DND-41 (cell line): Measurements from ENCODE around the gene PHYH.
"Not testable (repeated sequence)": the region's sequence is repeated elsewhere in the genome, so short reads cannot be mapped to it uniquely, and the experiment has no call there.

Source experiments
- ATAC-seq: fragments of 200-7000 bp; cut with Tn5 transposase; 3 replicates; pipeline ENCODE4 v1.9.1; 2021; ENCODE audit warnings: low read depth; ENCODE audit not compliant: insufficient read depth
- DNase-seq: peaks from one replicate; pipeline ENCODE4 v3.0.0-alpha.2; 2020
- H2AFZ ChIP-seq: 2 replicates; pipeline ENCODE4 v1.6.0; 2012; ENCODE audit warnings: low read depth, low read length
- H3K27ac ChIP-seq: 2 replicates; pipeline ENCODE4 v1.5.1; 2012; ENCODE audit warnings: low read length, inconsistent platforms
- H3K27me3 ChIP-seq: fragments of 200-600 bp; sonication (generic); 2 replicates; pipeline ENCODE4 v1.6.0; 2012; ENCODE audit warnings: low read length, mild to moderate bottlenecking, inconsistent platforms; ENCODE audit not compliant: insufficient read depth, poor library complexity
- H3K36me3 ChIP-seq: 2 replicates; pipeline ENCODE4 v1.5.1; 2012; ENCODE audit warnings: low read length, inconsistent platforms; ENCODE audit not compliant: insufficient read depth
- H3K4me1 ChIP-seq: 2 replicates; pipeline ENCODE4 v1.5.1; 2012; ENCODE audit warnings: mild to moderate bottlenecking, low read length; ENCODE audit not compliant: insufficient read depth
- H3K4me2 ChIP-seq: 2 replicates; pipeline ENCODE4 v1.6.0; 2012; ENCODE audit warnings: mild to moderate bottlenecking, moderate library complexity, low read length, inconsistent platforms; ENCODE audit not compliant: insufficient read depth
- H3K4me3 ChIP-seq, 2 experiments: fragments of 200-600 bp in 1 of 2; shearing (Covaris generic) in 1 of 2; 2 replicates each; pipeline ENCODE4 v1.5.1; 2012 to 2016; ENCODE audit warnings: inconsistent platforms in 2 of 2, low read length in 2 of 2, mild to moderate bottlenecking in 2 of 2, low read depth in 1 of 2, moderate library complexity in 1 of 2
- H3K79me2 ChIP-seq: 2 replicates; pipeline ENCODE4 v1.6.0; 2012; ENCODE audit warnings: low read length, inconsistent platforms; ENCODE audit not compliant: insufficient read depth
- H3K9ac ChIP-seq: 2 replicates; pipeline ENCODE4 v1.6.0; 2012; ENCODE audit warnings: low read depth, mild to moderate bottlenecking, inconsistent platforms, low read length, moderate library complexity
- H3K9me3 ChIP-seq: 2 replicates; pipeline ENCODE4 v1.5.1; 2012; ENCODE audit warnings: low read length, moderate library complexity, mild to moderate bottlenecking, inconsistent platforms; ENCODE audit not compliant: insufficient read depth, severe bottlenecking
- H4K20me1 ChIP-seq: 2 replicates; pipeline ENCODE4 v1.6.0; 2012; ENCODE audit warnings: low read length; ENCODE audit not compliant: insufficient read depth
- EZH2 ChIP-seq: IDR thresholded peaks from 3 replicates; pipeline ENCODE4 v1.6.1; 2012; ENCODE audit warnings: borderline replicate concordance, low read depth, mild to moderate bottlenecking, moderate library complexity, low read length, inconsistent platforms; ENCODE audit not compliant: severe bottlenecking
- TF ChIP-seq, protein P1 (sequence below): IDR thresholded peaks from 2 replicates; pipeline ENCODE4 v1.5.1; 2012; ENCODE audit warnings: borderline replicate concordance, low read length, moderate library complexity, mild to moderate bottlenecking; ENCODE audit not compliant: poor library complexity, severe bottlenecking; ENCODE audit errors: extremely low read depth

PHYH gene

GRCh38 chr10:13291821-13292773 is 7.8 kb downstream of the PHYH start:
- DNase-seq (no peak), ATAC-seq (no peak)
- no peaks in the 10 kb centered on the region for H3K4me1 ChIP-seq
- TF ChIP-seq EZH2: no peak
- TF ChIP-seq, protein P1, sequence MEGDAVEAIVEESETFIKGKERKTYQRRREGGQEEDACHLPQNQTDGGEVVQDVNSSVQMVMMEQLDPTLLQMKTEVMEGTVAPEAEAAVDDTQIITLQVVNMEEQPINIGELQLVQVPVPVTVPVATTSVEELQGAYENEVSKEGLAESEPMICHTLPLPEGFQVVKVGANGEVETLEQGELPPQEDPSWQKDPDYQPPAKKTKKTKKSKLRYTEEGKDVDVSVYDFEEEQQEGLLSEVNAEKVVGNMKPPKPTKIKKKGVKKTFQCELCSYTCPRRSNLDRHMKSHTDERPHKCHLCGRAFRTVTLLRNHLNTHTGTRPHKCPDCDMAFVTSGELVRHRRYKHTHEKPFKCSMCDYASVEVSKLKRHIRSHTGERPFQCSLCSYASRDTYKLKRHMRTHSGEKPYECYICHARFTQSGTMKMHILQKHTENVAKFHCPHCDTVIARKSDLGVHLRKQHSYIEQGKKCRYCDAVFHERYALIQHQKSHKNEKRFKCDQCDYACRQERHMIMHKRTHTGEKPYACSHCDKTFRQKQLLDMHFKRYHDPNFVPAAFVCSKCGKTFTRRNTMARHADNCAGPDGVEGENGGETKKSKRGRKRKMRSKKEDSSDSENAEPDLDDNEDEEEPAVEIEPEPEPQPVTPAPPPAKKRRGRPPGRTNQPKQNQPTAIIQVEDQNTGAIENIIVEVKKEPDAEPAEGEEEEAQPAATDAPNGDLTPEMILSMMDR: no peak
- no peak overlapping the region for H3K4me3 ChIP-seq
- H3K9ac ChIP-seq: no peak overlapping the region
- no peaks in the 10 kb centered on the region for H3K36me3 ChIP-seq
- H3K27ac ChIP-seq: no peak overlapping the region
- no peaks in the 10 kb centered on the region for H3K9me3 ChIP-seq
- no peaks in the 10 kb centered on the region for H3K79me2 ChIP-seq
- H4K20me1 ChIP-seq: no peaks in the 10 kb centered on the region
- H3K4me2 ChIP-seq: no peak overlapping the region
- H3K27me3 ChIP-seq: no peaks in the 10 kb centered on the region
- no peak overlapping the region for H2AFZ ChIP-seq

GRCh38 chr10:13291061-13291460 is 8.8 kb downstream of the PHYH start:
- Histone ChIP-seq H4K20me1 (no peaks in the 10 kb centered on the region), H3K79me2 (no peaks in the 10 kb centered on the region), H3K9me3 (no peaks in the 10 kb centered on the region), H3K36me3 (no peaks in the 10 kb centered on the region), H3K9ac (no peak overlapping the region), H2AFZ (no peak overlapping the region), H3K4me2 (no peak overlapping the region), H3K4me3 (no peak overlapping the region), H3K27ac (no peak overlapping the region), H3K27me3 (no peaks in the 10 kb centered on the region), H3K4me1 (no peaks in the 10 kb centered on the region)
- no peak for TF ChIP-seq EZH2
- ATAC-seq (no peak), DNase-seq (no peak)

DNA sequence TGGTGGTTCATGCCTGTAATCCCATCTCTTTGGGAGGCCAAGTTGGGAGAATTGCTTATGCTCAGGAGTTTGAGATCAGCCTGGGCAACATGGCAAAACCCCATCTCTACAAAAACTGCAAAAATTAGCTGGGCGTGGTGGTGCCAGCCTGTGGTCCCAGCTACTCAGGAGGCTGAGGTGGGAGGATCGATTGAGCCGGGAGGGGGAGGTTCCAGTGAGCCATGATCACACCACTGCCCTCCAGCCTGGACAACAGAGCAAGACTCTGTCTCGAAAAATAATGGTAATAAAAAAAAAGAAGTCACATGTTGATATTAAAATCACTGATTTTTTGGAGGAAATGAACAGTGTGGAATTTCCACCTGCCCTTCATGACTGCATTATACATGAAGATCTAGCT is 15.8 kb downstream of the PHYH start:
- no peaks in the 10 kb centered on the region for H4K20me1 ChIP-seq
- no peak overlapping the region for H3K4me2 ChIP-seq

GRCh38 chr10:13282348-13282747 is 17.5 kb downstream of the PHYH start:
- H3K27me3 ChIP-seq, H3K4me2 ChIP-seq, H3K27ac ChIP-seq, DNase-seq, H3K79me2 ChIP-seq, H3K4me1 ChIP-seq, H4K20me1 ChIP-seq, H3K9me3 ChIP-seq, H2AFZ ChIP-seq, H3K36me3 ChIP-seq, H3K9ac ChIP-seq, ATAC-seq, H3K4me3 ChIP-seq: not testable (repeated sequence)

More for the DNA sequence above, 15.8 kb downstream of the PHYH start:
- TF ChIP-seq, protein P1: no peak
- no peak for TF ChIP-seq EZH2
- DNase-seq: no peak
- Histone ChIP-seq H3K27ac (no peak overlapping the region), H3K9me3 (no peaks in the 10 kb centered on the region), H3K4me1 (no peaks in the 10 kb centered on the region), H3K27me3 (no peaks in the 10 kb centered on the region), H3K36me3 (no peaks in the 10 kb centered on the region), H2AFZ (no peak overlapping the region), H3K4me3 (no peak overlapping the region), H3K79me2 (no peaks in the 10 kb centered on the region), H3K9ac (no peak overlapping the region)
- ATAC-seq: no peak
